HEK293 (cell line): Measurements from ENCODE around the gene LRP1B.

ENCODE experiments used
- CTCF ChIA-PET: fragments of 350-600 bp; formaldehyde crosslinking; extraction: SDS; loops from one replicate; lab custom pipeline; 2021; ENCODE audit warnings: antibody characterized with exemption; lab: Yijun Ruan, JAX
- POLR2A ChIA-PET: fragments of 300-600 bp; formaldehyde crosslinking; extraction: SDS; loops from one replicate; lab custom pipeline; 2020; ENCODE audit warnings: antibody characterized with exemption, inconsistent platforms; lab: Yijun Ruan, JAX
- H3K27ac ChIP-seq: fragments of 200-500 bp; sonication (Bioruptor generic); 2 replicates; pipeline ENCODE4 v1.5.1; 2014; ENCODE audit warnings: low read depth, low read length, control low read depth, inconsistent platforms; ENCODE audit errors: extremely low read depth
- H3K36me3 ChIP-seq, 2 experiments: fragments of 200-500 bp in 1 of 2; sonication (Bioruptor generic) in 1 of 2; 1 replicate in 1 of 2; 2 replicates in 1 of 2; pipeline ENCODE4 v1.5.1; 2014 to 2017; ENCODE audit warnings: inconsistent platforms in 2 of 2, low read length in 2 of 2; ENCODE audit not compliant: control insufficient read depth in 2 of 2, insufficient read depth in 1 of 2
- H3K4me1 ChIP-seq: fragments of 200-500 bp; sonication (Bioruptor generic); 2 replicates; pipeline ENCODE4 v1.5.1; 2014; ENCODE audit warnings: mild to moderate bottlenecking, low read length, inconsistent platforms; ENCODE audit not compliant: control insufficient read depth, insufficient read depth
- H3K4me3 ChIP-seq: 2 replicates; pipeline ENCODE4 v1.5.1; 2011; ENCODE audit warnings: low read depth, mild to moderate bottlenecking, control low read depth, low read length, moderate library complexity
- H3K9me3 ChIP-seq: fragments of 200-500 bp; sonication (Bioruptor generic); 2 replicates; pipeline ENCODE4 v1.5.1; 2014; ENCODE audit warnings: low read depth, low read length, inconsistent platforms; ENCODE audit not compliant: control insufficient read depth, insufficient read depth
- AEBP2 ChIP-seq: fragments of 450-650 bp; formaldehyde crosslinking; IDR thresholded peaks from 2 replicates; pipeline ENCODE4 v1.5.1; 2016; ENCODE audit warnings: missing biosample characterization, missing genetic modification characterization, borderline replicate concordance
- MZF1 ChIP-seq: fragments of 450-650 bp; formaldehyde crosslinking; IDR thresholded peaks from 2 replicates; pipeline ENCODE4 v1.5.1; 2017; ENCODE audit warnings: missing biosample characterization, missing genetic modification characterization, borderline replicate concordance
- OVOL3 ChIP-seq: fragments of 450-650 bp; formaldehyde crosslinking; IDR thresholded peaks from 2 replicates; pipeline ENCODE4 v1.5.1; 2016; ENCODE audit warnings: missing biosample characterization, missing genetic modification characterization
- ZBTB17 ChIP-seq: fragments of 450-650 bp; formaldehyde crosslinking; IDR thresholded peaks from 2 replicates; pipeline ENCODE4 v1.5.1; 2016; ENCODE audit warnings: missing biosample characterization, missing genetic modification characterization
- ZBTB26 ChIP-seq: fragments of 450-650 bp; formaldehyde crosslinking; optimal IDR thresholded peaks from 2 replicates; pipeline ENCODE3; 2016; ENCODE audit warnings: missing biosample characterization, mild to moderate bottlenecking, missing genetic modification characterization
- ZNF274 ChIP-seq, 2 experiments: fragments of 200-500 bp in 1 of 2; fragments of 450-650 bp in 1 of 2; sonication (Bioruptor generic) in 1 of 2; formaldehyde crosslinking in 1 of 2; IDR thresholded peaks; 2 replicates each; pipeline versions ENCODE4 v1.5.1 to v1.6.1; 2014 to 2016; ENCODE audit warnings: borderline replicate concordance in 1 of 2, inconsistent platforms in 1 of 2, low read length in 1 of 2, missing biosample characterization in 1 of 2, missing genetic modification characterization in 1 of 2
- ZNF366 ChIP-seq: fragments of 450-650 bp; formaldehyde crosslinking; conservative IDR thresholded peaks from 2 replicates; pipeline ENCODE4 v1.5.1; 2016; ENCODE audit warnings: missing biosample characterization, missing genetic modification characterization
- ZNF510 ChIP-seq: fragments of 450-650 bp; formaldehyde crosslinking; IDR thresholded peaks from 2 replicates; pipeline ENCODE4 v1.5.1; 2018; ENCODE audit warnings: mild to moderate bottlenecking, missing genetic modification characterization, missing biosample characterization; ENCODE audit not compliant: insufficient replicate concordance
- ZNF514 ChIP-seq: fragments of 450-650 bp; formaldehyde crosslinking; IDR thresholded peaks from 2 replicates; pipeline ENCODE4 v1.5.1; 2016; ENCODE audit warnings: missing biosample characterization, missing genetic modification characterization
- ZNF544 ChIP-seq: fragments of 450-650 bp; formaldehyde crosslinking; IDR thresholded peaks from 2 replicates; pipeline ENCODE4 v1.5.0; 2017; ENCODE audit warnings: missing biosample characterization, missing genetic modification characterization
- ZNF670 ChIP-seq: fragments of 450-650 bp; formaldehyde crosslinking; IDR thresholded peaks from 2 replicates; pipeline ENCODE4 v1.5.1; 2016; ENCODE audit warnings: missing biosample characterization, missing genetic modification characterization, low read depth
- ZNF747 ChIP-seq: fragments of 450-650 bp; formaldehyde crosslinking; IDR thresholded peaks from 2 replicates; pipeline ENCODE4 v1.5.1; 2016; ENCODE audit warnings: missing biosample characterization, missing genetic modification characterization
- ZNF776 ChIP-seq: fragments of 450-650 bp; formaldehyde crosslinking; IDR thresholded peaks from 2 replicates; pipeline ENCODE4 v1.5.0; 2017; ENCODE audit warnings: missing biosample characterization, missing genetic modification characterization, borderline replicate concordance
- TF ChIP-seq, protein P1 (sequence below): fragments of 450-650 bp; formaldehyde crosslinking; IDR thresholded peaks from 2 replicates; pipeline ENCODE4 v1.5.1; 2016; ENCODE audit warnings: missing biosample characterization, missing genetic modification characterization
- TF ChIP-seq, protein P2 (sequence below): fragments of 450-650 bp; formaldehyde crosslinking; IDR thresholded peaks from 2 replicates; pipeline ENCODE4 v1.5.1; 2016; ENCODE audit warnings: missing biosample characterization, missing genetic modification characterization

LRP1B gene

DNA sequence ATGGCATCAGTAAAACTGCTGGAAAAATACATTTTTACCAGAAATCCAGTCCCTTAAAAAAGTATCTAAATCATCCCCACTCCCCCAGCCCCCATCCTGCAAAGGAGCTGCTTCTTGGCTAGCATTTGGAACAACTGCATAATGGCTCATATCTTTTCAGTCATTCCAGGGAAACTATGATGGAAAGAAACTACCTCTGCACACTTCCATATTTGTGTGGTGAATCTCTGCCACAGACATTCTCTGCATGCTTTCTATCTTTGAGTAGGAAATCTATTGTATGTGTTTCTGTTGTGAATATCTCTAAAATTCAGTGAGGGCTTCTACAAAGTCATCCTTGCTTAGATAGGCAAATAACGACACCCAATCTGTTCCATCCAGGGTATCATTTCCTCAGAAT lies 632.3 kb downstream of the LRP1B start:
- CTCF ChIA-PET = no interaction called here

GRCh38 chr2:141497272-141497671 lies 633.5 kb downstream of the LRP1B start:
- Histone ChIP-seq H3K9me3 (no peaks in the 10 kb centered on the region), H3K4me1 (no peaks in the 10 kb centered on the region), H3K4me3 (no peak overlapping the region), H3K36me3 (no peaks in the 10 kb centered on the region)
- ChIA-PET POLR2A (no interaction called here), CTCF (interaction anchor here (0.5 kb wide), 1 partner anchor 11 kb away, joined by 3 read pairs; no protein-coding TSS in a partner anchor)
- TF ChIP-seq ZBTB26 (tag by site-specific recombination) (no peak), ZNF366 (tag by site-specific recombination) (no peak), ZNF544 (tag by site-specific recombination) (no peak), ZNF670 (tag by site-specific recombination) (no peak), ZNF747 (tag by site-specific recombination) (no peak), ZNF514 (tag by site-specific recombination) (no peak)
- TF ChIP-seq, protein P1, sequence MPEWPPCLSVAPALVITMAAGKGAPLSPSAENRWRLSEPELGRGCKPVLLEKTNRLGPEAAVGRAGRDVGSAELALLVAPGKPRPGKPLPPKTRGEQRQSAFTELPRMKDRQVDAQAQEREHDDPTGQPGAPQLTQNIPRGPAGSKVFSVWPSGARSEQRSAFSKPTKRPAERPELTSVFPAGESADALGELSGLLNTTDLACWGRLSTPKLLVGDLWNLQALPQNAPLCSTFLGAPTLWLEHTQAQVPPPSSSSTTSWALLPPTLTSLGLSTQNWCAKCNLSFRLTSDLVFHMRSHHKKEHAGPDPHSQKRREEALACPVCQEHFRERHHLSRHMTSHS (tag by site-specific recombination) = no peak
- TF ChIP-seq, protein P2, sequence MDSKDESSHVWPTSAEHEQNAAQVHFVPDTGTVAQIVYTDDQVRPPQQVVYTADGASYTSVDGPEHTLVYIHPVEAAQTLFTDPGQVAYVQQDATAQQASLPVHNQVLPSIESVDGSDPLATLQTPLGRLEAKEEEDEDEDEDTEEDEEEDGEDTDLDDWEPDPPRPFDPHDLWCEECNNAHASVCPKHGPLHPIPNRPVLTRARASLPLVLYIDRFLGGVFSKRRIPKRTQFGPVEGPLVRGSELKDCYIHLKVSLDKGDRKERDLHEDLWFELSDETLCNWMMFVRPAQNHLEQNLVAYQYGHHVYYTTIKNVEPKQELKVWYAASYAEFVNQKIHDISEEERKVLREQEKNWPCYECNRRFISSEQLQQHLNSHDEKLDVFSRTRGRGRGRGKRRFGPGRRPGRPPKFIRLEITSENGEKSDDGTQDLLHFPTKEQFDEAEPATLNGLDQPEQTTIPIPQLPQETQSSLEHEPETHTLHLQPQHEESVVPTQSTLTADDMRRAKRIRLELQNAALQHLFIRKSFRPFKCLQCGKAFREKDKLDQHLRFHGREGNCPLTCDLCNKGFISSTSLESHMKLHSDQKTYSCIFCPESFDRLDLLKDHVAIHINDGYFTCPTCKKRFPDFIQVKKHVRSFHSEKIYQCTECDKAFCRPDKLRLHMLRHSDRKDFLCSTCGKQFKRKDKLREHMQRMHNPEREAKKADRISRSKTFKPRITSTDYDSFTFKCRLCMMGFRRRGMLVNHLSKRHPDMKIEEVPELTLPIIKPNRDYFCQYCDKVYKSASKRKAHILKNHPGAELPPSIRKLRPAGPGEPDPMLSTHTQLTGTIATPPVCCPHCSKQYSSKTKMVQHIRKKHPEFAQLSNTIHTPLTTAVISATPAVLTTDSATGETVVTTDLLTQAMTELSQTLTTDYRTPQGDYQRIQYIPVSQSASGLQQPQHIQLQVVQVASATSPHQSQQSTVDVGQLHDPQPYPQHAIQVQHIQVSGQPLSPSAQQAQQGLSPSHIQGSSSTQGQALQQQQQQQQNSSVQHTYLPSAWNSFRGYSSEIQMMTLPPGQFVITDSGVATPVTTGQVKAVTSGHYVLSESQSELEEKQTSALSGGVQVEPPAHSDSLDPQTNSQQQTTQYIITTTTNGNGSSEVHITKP (tag by site-specific recombination) = no peak
- TF ChIP-seq, all 188 proteins: peak for 0
- no peak overlapping the region for H3K27ac ChIP-seq

More for the DNA sequence above, 632.3 kb downstream of the LRP1B start:
- TF ChIP-seq AEBP2 (tag by site-specific recombination) = no peak
- no peak for TF ChIP-seq ZNF510
- TF ChIP-seq ZNF776 (tag by site-specific recombination) = no peak
- TF ChIP-seq ZBTB17 = no peak
- TF ChIP-seq ZNF274 (IDR thresholded peaks at IDR 0.05; ENCODE audit: low read length) = no peak
- TF ChIP-seq ZNF274 (tag by site-specific recombination; IDR thresholded peaks at IDR 0.05; ENCODE audit: borderline replicate concordance) = no peak
- TF ChIP-seq MZF1 (tag by site-specific recombination) = no peak
- no peak for TF ChIP-seq OVOL3 (tag by site-specific recombination)
- TF ChIP-seq, protein P2 (tag by site-specific recombination) = no peak
- Histone ChIP-seq H3K4me3 (no peak overlapping the region), H3K4me1 (no peaks in the 10 kb centered on the region), H3K27ac (no peak overlapping the region), H3K36me3 (no peaks in the 10 kb centered on the region), H3K9me3 (no peaks in the 10 kb centered on the region)
- POLR2A ChIA-PET = no interaction called here
